BE2C (cell line): Measurements from ENCODE around the gene TMEM179B.
"Not testable (repeated sequence)": the region's sequence is repeated elsewhere in the genome, so short reads cannot be mapped to it uniquely, and the experiment has no call there.

ENCODE experiments used
- DNase-seq: peaks from one replicate; pipeline ENCODE4 v3.0.0-alpha.2; 2020
- H3K27me3 ChIP-seq: fragments of 250-450 bp; sonication (Bioruptor Pico); 2 replicates; pipeline ENCODE4 v1.5.1; 2020; ENCODE audit warnings: mild to moderate bottlenecking
- H3K36me3 ChIP-seq: fragments of 250-450 bp; sonication (Bioruptor Pico); 2 replicates; pipeline ENCODE4 v1.5.1; 2020; ENCODE audit warnings: mild to moderate bottlenecking
- H3K4me1 ChIP-seq: fragments of 250-450 bp; sonication (Bioruptor Pico); 2 replicates; pipeline ENCODE4 v1.5.1; 2020
- H3K4me3 ChIP-seq: 2 replicates; pipeline ENCODE4 v1.5.1; 2011; ENCODE audit warnings: low read depth, low read length
- H3K9me3 ChIP-seq: fragments of 250-450 bp; sonication (Bioruptor Pico); 2 replicates; pipeline ENCODE4 v1.5.1; 2020
- TF ChIP-seq, protein P1 (sequence below): IDR thresholded peaks from 2 replicates; pipeline ENCODE4 v1.5.1; 2012; ENCODE audit warnings: mild to moderate bottlenecking, low read depth, low read length

The TMEM179B gene

GRCh38 chr11:62753736-62754603 is 33.2 kb upstream of the TMEM179B start, which contains the start of gene ZBTB3:
TSS of gene ZBTB3 (minus strand) at chr11:62754160. CDS start at chr11:62753664, 496 bp downstream.
- DNase-seq = peak; percentile 91
- Histone ChIP-seq H3K27me3 (no peaks in the 10 kb centered on the region), H3K4me1 (no peaks in the 10 kb centered on the region), H3K4me3 (peak within 1 kb of the TSS; percentile 79), H3K9me3 (no peaks in the 10 kb centered on the region), H3K36me3 (no peaks in the 10 kb centered on the region)
- TF ChIP-seq, protein P1, sequence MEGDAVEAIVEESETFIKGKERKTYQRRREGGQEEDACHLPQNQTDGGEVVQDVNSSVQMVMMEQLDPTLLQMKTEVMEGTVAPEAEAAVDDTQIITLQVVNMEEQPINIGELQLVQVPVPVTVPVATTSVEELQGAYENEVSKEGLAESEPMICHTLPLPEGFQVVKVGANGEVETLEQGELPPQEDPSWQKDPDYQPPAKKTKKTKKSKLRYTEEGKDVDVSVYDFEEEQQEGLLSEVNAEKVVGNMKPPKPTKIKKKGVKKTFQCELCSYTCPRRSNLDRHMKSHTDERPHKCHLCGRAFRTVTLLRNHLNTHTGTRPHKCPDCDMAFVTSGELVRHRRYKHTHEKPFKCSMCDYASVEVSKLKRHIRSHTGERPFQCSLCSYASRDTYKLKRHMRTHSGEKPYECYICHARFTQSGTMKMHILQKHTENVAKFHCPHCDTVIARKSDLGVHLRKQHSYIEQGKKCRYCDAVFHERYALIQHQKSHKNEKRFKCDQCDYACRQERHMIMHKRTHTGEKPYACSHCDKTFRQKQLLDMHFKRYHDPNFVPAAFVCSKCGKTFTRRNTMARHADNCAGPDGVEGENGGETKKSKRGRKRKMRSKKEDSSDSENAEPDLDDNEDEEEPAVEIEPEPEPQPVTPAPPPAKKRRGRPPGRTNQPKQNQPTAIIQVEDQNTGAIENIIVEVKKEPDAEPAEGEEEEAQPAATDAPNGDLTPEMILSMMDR = no peak

GRCh38 chr11:62755086-62755615 is 32.1 kb upstream of the TMEM179B start:
- H3K27me3 ChIP-seq = no peaks in the 10 kb centered on the region
- H3K9me3 ChIP-seq = no peaks in the 10 kb centered on the region
- H3K4me1 ChIP-seq = no peaks in the 10 kb centered on the region
- H3K4me3 ChIP-seq = no peak overlapping the region
- TF ChIP-seq, protein P1 = no peak
- H3K36me3 ChIP-seq = no peaks in the 10 kb centered on the region
- DNase-seq = no peak

DNA sequence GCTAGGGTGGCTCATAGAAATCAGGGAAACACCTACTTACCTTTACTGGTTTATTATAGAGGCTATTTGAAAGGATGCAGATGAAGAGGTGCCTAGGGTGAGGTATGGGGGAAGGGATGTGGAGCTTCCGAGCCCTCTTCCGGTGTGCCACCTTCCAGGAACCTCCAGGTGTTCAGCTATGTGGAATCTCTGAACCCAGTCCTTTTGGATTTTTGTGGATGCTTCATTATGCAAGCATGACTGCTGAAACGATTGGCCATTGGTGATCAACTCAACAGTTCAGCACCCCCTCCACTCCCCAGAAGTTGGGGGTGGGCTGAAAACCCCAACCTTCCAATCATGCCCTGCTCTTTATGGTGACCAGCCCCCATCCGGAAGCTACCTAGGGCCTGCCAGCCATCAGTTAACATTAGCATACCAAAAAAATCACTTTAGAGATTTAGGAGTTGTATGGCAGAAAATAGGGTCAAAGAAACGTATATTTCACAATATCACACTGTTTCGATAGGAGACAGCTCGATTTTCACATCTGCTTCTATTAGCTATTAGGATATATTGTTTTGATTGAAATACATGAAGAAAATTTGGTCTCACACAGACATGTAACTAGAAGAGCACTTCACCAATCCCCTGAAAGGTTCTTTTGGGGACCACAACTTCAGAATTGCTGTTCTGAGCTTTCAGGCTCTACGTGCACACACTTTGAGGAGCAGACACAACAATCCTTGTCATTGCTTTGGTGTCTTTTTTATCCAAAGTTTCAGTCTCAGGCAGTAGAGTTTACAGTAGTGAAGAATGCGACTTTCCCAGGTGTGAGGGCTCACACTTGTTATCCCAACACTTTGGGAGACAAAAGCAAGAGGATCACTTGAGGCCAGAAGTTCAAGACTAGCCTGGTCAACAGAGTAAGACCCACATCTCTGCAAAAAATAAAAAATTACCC is 29.1 kb upstream of the TMEM179B start:
- no peaks in the 10 kb centered on the region for H3K4me1 ChIP-seq
- no peak for DNase-seq
- H3K9me3 ChIP-seq = no peaks in the 10 kb centered on the region
- no peaks in the 10 kb centered on the region for H3K27me3 ChIP-seq
- H3K36me3 ChIP-seq = no peaks in the 10 kb centered on the region
- TF ChIP-seq, protein P1 = no peak
- H3K4me3 ChIP-seq = no peak overlapping the region

- not testable (repeated sequence) for H3K27me3 ChIP-seq, H3K9me3 ChIP-seq, DNase-seq, H3K4me1 ChIP-seq, H3K36me3 ChIP-seq
- H3K4me3 ChIP-seq = peak overlapping the region; percentile 73
Observed at GRCh38 chr11:62760867-62761227, 26.4 kb upstream of the TMEM179B start.

GRCh38 chr11:62770778-62771143 is 16.4 kb upstream of the TMEM179B start:
- Histone ChIP-seq H3K4me3 (peak overlapping the region; percentile 67), H3K4me1 (no peaks in the 10 kb centered on the region), H3K27me3 (no peaks in the 10 kb centered on the region), H3K9me3 (no peaks in the 10 kb centered on the region), H3K36me3 (no peaks in the 10 kb centered on the region)
- DNase-seq = peak; percentile 16
- TF ChIP-seq, protein P1 = no peak
